ENCODE results near the gene LASP1NB.

GRCh38 chr17:38918916-38919315, 6.5 kb upstream of the LASP1NB start:
- TF ChIP-seq POLR2AphosphoS5 (IDR thresholded peaks at IDR 0.05; ENCODE audit: low read depth, low read length): no peak
- TF ChIP-seq GTF2F1 (IDR thresholded peaks at IDR 0.05; ENCODE audit: borderline replicate concordance, low read depth, low read length): no peak
- TF ChIP-seq HDAC2 (IDR thresholded peaks at IDR 0.05; ENCODE audit: borderline replicate concordance in 1 of 2, low read depth in 2 of 2, low read length in 2 of 2): no peak
- TF ChIP-seq SP1 (IDR thresholded peaks at IDR 0.05; ENCODE audit: low read depth, low read length): no peak
- no peak for TF ChIP-seq FOSL1 (IDR thresholded peaks at IDR 0.05; ENCODE audit: insufficient read depth, low read depth, low read length)
- no peak for TF ChIP-seq SIX5 (IDR thresholded peaks at IDR 0.05; ENCODE audit: low read depth, low read length)
- TF ChIP-seq SRF (IDR thresholded peaks at IDR 0.05; ENCODE audit: low read depth, low read length): no peak
